Measurements from ENCODE around the gene DUS2. TPM values are rescaled to one million over a fixed set of nuclear protein-coding genes. Genes with fewer than 3 reads are reported as not detected.

Gene DUS2
- total RNA-seq, 2 experiments from 2014 or later, result 19.9 to 32.4 TPM

- Histone ChIP-seq H3K36me3 (ENCODE audit: insufficient read depth, low read length) (peaks cover 39% of the 10 kb centered on the region), H3K9me3 (ENCODE audit: low read length) (no peaks in the 10 kb centered on the region), H3K9me2 (ENCODE audit: insufficient read depth, low read length) (no peaks in the 10 kb centered on the region), H2AFZ (ENCODE audit: low read length) (no peak overlapping the region), H3K4me1 (ENCODE audit: insufficient read depth, low read length, poor library complexity, severe bottlenecking) (peaks cover 18% of the 10 kb centered on the region), H4K20me1 (ENCODE audit: insufficient read depth, low read length) (peaks cover 7% of the 10 kb centered on the region), H3K79me2 (ENCODE audit: insufficient read depth, low read depth, low read length) (peaks cover 84% of the 10 kb centered on the region), H3K27ac (ENCODE audit: low read depth, low read length, poor library complexity, severe bottlenecking) (no peak overlapping the region), H3K4me3 (ENCODE audit: low read depth, low read length, poor library complexity, severe bottlenecking) (no peak overlapping the region), H3K4me2 (ENCODE audit: low read length) (no peak overlapping the region)
- ChIA-PET CTCF (ENCODE audit: unreplicated experiment) (no interaction called here), POLR2A (interaction anchor here (0.6 to 1.4 kb wide), 4 partner anchors 10 to 128 kb away, joined by 3 to 5 read pairs (median 3); no protein-coding TSS in a partner anchor)
- TF ChIP-seq, protein P1, sequence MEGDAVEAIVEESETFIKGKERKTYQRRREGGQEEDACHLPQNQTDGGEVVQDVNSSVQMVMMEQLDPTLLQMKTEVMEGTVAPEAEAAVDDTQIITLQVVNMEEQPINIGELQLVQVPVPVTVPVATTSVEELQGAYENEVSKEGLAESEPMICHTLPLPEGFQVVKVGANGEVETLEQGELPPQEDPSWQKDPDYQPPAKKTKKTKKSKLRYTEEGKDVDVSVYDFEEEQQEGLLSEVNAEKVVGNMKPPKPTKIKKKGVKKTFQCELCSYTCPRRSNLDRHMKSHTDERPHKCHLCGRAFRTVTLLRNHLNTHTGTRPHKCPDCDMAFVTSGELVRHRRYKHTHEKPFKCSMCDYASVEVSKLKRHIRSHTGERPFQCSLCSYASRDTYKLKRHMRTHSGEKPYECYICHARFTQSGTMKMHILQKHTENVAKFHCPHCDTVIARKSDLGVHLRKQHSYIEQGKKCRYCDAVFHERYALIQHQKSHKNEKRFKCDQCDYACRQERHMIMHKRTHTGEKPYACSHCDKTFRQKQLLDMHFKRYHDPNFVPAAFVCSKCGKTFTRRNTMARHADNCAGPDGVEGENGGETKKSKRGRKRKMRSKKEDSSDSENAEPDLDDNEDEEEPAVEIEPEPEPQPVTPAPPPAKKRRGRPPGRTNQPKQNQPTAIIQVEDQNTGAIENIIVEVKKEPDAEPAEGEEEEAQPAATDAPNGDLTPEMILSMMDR (conservative IDR thresholded peaks at IDR 0.05; ENCODE audit: low read length), result no peak
- TF ChIP-seq EZH2phosphoT487 (IDR thresholded peaks at IDR 0.05; ENCODE audit: borderline replicate concordance, low read depth, low read length), result no peak
- DNase-seq (ENCODE audit: low spot score), result no peak
- BruUV-seq (replicated peaks), result no TSS peak
- intact Hi-C loops (cut with micrococcal nuclease; ENCODE audit: unreplicated experiment), result no loop called here
These were observed 105.7 kb downstream of the DUS2 start for GRCh38 chr16:68128577-68129305.

Small RNAs within 50 kb of the gene (small RNA-seq; reads per million reads assigned to genes)
- not detected for gene RF00019
- gene RNU6-359P, result not detected

Other genes starting within 250 kb of the DUS2 start
- gene RANBP10, start 216.7 kb upstream of the DUS2 start, total RNA-seq (2014; rRNA removed; shearing (Covaris generic)), result 6.7 and 12.3 TPM in 2 replicates
- gene RANBP10, start 216.7 kb upstream of the DUS2 start, total RNA-seq (2022), result 20.0 and 21.4 TPM in 2 replicates
- gene TSNAXIP1, start 216.4 kb upstream of the DUS2 start, total RNA-seq (2014; rRNA removed; shearing (Covaris generic)), result 0.28 and 0.76 TPM in 2 replicates
- gene TSNAXIP1, start 216.4 kb upstream of the DUS2 start, total RNA-seq (2022), result 0.68 and 0.91 TPM in 2 replicates
- gene THAP11, start 181.0 kb upstream of the DUS2 start, total RNA-seq (2014; rRNA removed; shearing (Covaris generic)), result 52.9 and 66.3 TPM in 2 replicates
- 38.8 and 39.5 TPM in 2 replicates for gene THAP11, start 181.0 kb upstream of the DUS2 start, total RNA-seq (2022)
- gene NUTF2, start 176.4 kb upstream of the DUS2 start, total RNA-seq (2014; rRNA removed; shearing (Covaris generic)), result 168 and 187 TPM in 2 replicates
- gene NUTF2, start 176.4 kb upstream of the DUS2 start, total RNA-seq (2022), result 143 and 144 TPM in 2 replicates
- gene CENPT, start 175.6 kb upstream of the DUS2 start, total RNA-seq (2014; rRNA removed; shearing (Covaris generic)), result 74.7 and 85.3 TPM in 2 replicates
- 48.9 and 55.4 TPM in 2 replicates for gene CENPT, start 175.6 kb upstream of the DUS2 start, total RNA-seq (2022)
- 58.4 and 89.6 TPM in 2 replicates for gene EDC4, start 150.2 kb upstream of the DUS2 start, total RNA-seq (2014; rRNA removed; shearing (Covaris generic))
- gene EDC4, start 150.2 kb upstream of the DUS2 start, total RNA-seq (2022), result 86.6 and 100 TPM in 2 replicates
- gene NRN1L, start 138.4 kb upstream of the DUS2 start, total RNA-seq (2014; rRNA removed; shearing (Covaris generic)), result 0.66 and 1.7 TPM in 2 replicates
- 0.80 and 1.2 TPM in 2 replicates for gene NRN1L, start 138.4 kb upstream of the DUS2 start, total RNA-seq (2022)
- gene PSKH1, start 130.0 kb upstream of the DUS2 start, total RNA-seq (2014; rRNA removed; shearing (Covaris generic)), result 9.7 and 10.4 TPM in 2 replicates
- 23.8 and 27.1 TPM in 2 replicates for gene PSKH1, start 130.0 kb upstream of the DUS2 start, total RNA-seq (2022)
- gene CTRL, start 91.4 kb upstream of the DUS2 start, total RNA-seq (2014; rRNA removed; shearing (Covaris generic)), result 5.9 and 9.6 TPM in 2 replicates
- gene CTRL, start 91.4 kb upstream of the DUS2 start, total RNA-seq (2022), result 4.0 and 5.1 TPM in 2 replicates
- gene PSMB10, start 86.4 kb upstream of the DUS2 start, total RNA-seq (2014; rRNA removed; shearing (Covaris generic)), result 179 and 227 TPM in 2 replicates
- gene PSMB10, start 86.4 kb upstream of the DUS2 start, total RNA-seq (2022), result 89.9 and 98.2 TPM in 2 replicates
- gene LCAT, start 79.2 kb upstream of the DUS2 start, total RNA-seq (2014; rRNA removed; shearing (Covaris generic)), result 4.1 and 4.4 TPM in 2 replicates
- gene LCAT, start 79.2 kb upstream of the DUS2 start, total RNA-seq (2022), result 9.8 and 10.8 TPM in 2 replicates
- gene SLC12A4, start 54.6 kb upstream of the DUS2 start, total RNA-seq (2014; rRNA removed; shearing (Covaris generic)), result 8.3 and 10.0 TPM in 2 replicates
- gene SLC12A4, start 54.6 kb upstream of the DUS2 start, total RNA-seq (2022), result 16.7 and 22.5 TPM in 2 replicates
- gene DPEP3, start 42.8 kb upstream of the DUS2 start, total RNA-seq (2014; rRNA removed; shearing (Covaris generic)), result not detected in 2 replicates
- not detected in 2 replicates for gene DPEP3, start 42.8 kb upstream of the DUS2 start, total RNA-seq (2022)
- gene DPEP2, start 23.8 kb upstream of the DUS2 start, total RNA-seq (2014; rRNA removed; shearing (Covaris generic)), result 0.13 and 0.22 TPM in 2 replicates
- 0.23 and 0.37 TPM in 2 replicates for gene DPEP2, start 23.8 kb upstream of the DUS2 start, total RNA-seq (2022)
- gene DPEP2NB, start 7.4 kb upstream of the DUS2 start, total RNA-seq (2014; rRNA removed; shearing (Covaris generic)), result 0.72 TPM in 1 of 2 replicates, not detected in the other
- gene DPEP2NB, start 7.4 kb upstream of the DUS2 start, total RNA-seq (2022), result not detected in 2 replicates
- gene DDX28, start 52 bp upstream of the DUS2 start, total RNA-seq (2014; rRNA removed; shearing (Covaris generic)), result 27.9 and 31.4 TPM in 2 replicates
- gene DDX28, start 52 bp upstream of the DUS2 start, total RNA-seq (2022), result 16.9 and 18.1 TPM in 2 replicates
- gene NFATC3, start 62.1 kb downstream of the DUS2 start, total RNA-seq (2014; rRNA removed; shearing (Covaris generic)), result 60.9 and 73.4 TPM in 2 replicates
- 76.0 and 91.7 TPM in 2 replicates for gene NFATC3, start 62.1 kb downstream of the DUS2 start, total RNA-seq (2022)
- gene ESRP2, start 212.8 kb downstream of the DUS2 start, total RNA-seq (2014; rRNA removed; shearing (Covaris generic)), result 0.08 TPM in 1 of 2 replicates, not detected in the other
- gene ESRP2, start 212.8 kb downstream of the DUS2 start, total RNA-seq (2022), result not detected in 2 replicates
- gene PLA2G15, start 222.1 kb downstream of the DUS2 start, total RNA-seq (2014; rRNA removed; shearing (Covaris generic)), result 38.9 and 46.2 TPM in 2 replicates
- 27.5 and 36.8 TPM in 2 replicates for gene PLA2G15, start 222.1 kb downstream of the DUS2 start, total RNA-seq (2022)
- gene SLC7A6, start 241.2 kb downstream of the DUS2 start, total RNA-seq (2014; rRNA removed; shearing (Covaris generic)), result 50.9 and 53.1 TPM in 2 replicates
- 79.5 and 98.8 TPM in 2 replicates for gene SLC7A6, start 241.2 kb downstream of the DUS2 start, total RNA-seq (2022)

Data from OCI-LY7 (cell line).